HL-60/S4 (cell line): ENCODE measurements around the gene TRUB2.

Experiments
- in situ Hi-C: fragments of 300-500 bp; cut with MboI; formaldehyde crosslinking; loops from 2 replicates; pipeline ENCODE4 v1.14.3; 2022; ENCODE audit warnings: low sequenced_read_pairs

The TRUB2 gene

DNA sequence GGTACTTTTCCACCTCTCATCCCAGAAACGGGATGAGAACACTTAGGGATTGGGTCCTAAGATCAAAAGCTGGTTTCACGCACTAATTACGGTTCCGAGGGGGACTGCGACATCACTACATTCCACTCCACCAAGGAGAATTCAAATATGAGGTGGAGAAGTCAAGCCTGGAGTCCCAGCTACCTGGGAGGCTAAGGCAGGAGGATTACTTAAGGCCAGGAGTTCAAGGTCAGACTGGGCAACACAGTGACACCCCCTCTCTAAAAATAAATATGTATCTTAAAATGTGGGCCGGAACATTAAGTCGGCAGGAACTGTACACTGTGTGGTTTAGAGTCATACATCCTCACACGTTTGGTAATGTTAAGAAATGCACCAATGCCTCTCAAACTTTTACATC lies 48.0 kb downstream of the TRUB2 start:
- in situ Hi-C loops, result no loop called here

- in situ Hi-C loops, result no loop called here
Measured at GRCh38 chr9:128271512-128271911, 50.7 kb downstream of the TRUB2 start.

- in situ Hi-C loops, result no loop called here
Measured at GRCh38 chr9:128271112-128271511, 51.1 kb downstream of the TRUB2 start.

GRCh38 chr9:128266868-128267590 lies 55.2 kb downstream of the TRUB2 start:
- in situ Hi-C loops, result no loop called here

DNA sequence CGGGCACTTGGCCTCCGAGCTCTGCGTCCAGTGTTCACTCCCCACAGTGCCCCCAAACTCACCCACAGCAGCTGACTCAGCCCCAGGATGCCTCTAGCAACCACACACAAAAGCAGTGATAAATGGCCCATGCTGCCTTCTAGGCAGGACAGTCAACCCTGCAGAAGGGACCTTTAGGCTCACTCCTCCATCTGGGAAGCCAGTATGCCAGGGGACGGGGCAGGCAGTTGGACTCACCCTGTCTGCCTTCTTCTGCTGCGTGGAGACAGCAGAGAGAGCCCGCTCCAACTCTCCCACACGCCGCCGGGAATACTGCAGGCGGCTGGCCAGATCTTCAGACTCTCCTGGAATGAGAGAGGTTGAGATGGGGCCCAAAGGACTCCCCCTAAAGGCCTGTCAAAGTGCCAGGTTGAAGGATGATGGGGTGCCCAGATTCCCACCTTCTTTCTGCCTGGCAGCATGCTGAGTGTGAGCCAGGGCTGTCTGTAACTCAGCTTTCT lies 56.8 kb downstream of the TRUB2 start:
- in situ Hi-C loops, result no loop called here

DNA sequence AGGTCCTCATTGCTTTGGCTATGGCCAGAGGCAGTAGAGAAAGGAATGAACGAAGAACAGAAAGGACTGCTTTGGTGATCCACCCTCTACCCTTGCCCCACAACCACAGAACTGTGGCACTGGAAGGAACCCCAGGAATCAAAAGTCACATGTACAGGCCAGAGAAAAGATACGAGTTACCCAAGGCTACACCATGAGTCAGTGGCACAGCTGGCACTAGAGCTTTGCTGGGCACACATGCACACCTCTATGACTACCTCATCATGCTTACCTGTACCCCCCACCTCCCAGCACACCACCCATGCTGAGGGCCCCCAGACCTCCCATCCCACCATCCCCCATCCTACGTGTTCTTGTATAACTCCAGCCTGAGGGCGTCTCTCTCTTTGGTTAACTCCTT lies 59.6 kb downstream of the TRUB2 start:
- in situ Hi-C loops, result no loop called here

DNA sequence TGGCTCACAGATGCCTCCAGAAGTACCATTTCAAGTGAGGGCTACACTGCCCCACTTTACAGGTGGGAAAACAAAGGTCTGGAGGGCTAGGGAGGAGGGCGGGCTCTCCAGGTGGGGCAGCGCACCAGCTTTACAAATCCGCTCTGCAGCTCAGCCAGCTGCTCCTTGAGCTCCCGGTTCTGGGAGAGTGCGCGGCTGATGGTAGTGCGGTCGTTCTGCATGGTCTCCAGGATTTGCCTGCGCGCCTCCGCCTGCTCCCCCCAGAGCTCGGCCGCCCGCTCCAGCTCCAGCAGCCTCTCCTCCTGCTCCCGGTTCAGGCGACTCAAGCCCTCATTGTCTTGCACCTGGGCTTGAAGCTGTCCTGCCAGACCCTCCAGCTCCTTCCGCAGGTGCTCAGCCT lies 61.9 kb downstream of the TRUB2 start:
- in situ Hi-C loops, result no loop called here

DNA sequence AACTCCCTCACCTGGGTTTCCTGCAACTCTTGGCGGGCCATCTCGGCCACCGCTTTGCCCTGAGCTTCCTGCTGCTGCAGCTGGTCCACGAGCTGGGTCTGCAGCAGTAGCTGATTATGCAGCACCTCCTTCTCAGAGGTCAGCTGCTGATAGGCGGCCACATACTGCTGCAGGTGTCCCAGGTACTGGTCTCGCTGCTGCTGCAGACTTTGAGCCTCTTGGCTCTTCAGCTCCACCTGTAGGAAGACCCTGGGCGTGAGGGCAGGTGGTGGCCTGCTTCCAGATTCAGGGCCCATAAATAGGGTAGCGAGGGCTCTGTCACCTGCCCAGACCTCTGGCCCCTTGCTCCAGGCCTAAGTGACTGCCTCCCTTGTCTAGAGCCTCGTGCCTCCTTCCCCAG lies 63.1 kb downstream of the TRUB2 start:
- in situ Hi-C loops, result no loop called here

DNA sequence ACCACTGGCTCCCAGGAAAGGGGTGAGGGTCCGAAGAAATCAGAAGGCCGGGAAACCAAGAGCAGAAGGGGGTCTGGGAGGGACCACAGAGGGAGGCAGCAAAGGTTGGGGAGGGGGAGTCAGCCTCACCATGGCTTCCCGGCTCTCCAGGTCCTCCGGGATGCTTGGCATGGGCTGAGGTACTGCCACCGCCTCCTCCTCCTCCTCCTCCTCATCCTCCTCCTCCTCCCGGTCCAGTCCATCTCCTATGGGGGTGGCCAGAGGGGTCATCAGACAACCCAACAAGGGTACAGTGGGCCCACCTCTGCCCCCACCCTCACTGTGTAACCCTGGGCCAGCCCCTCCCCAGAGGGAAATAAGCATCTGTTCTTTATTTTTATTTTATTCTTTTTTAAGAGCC lies 63.9 kb downstream of the TRUB2 start:
- in situ Hi-C loops, result no loop called here

- in situ Hi-C loops, result no loop called here
Measured at GRCh38 chr9:128257907-128258306, 64.3 kb downstream of the TRUB2 start.

DNA sequence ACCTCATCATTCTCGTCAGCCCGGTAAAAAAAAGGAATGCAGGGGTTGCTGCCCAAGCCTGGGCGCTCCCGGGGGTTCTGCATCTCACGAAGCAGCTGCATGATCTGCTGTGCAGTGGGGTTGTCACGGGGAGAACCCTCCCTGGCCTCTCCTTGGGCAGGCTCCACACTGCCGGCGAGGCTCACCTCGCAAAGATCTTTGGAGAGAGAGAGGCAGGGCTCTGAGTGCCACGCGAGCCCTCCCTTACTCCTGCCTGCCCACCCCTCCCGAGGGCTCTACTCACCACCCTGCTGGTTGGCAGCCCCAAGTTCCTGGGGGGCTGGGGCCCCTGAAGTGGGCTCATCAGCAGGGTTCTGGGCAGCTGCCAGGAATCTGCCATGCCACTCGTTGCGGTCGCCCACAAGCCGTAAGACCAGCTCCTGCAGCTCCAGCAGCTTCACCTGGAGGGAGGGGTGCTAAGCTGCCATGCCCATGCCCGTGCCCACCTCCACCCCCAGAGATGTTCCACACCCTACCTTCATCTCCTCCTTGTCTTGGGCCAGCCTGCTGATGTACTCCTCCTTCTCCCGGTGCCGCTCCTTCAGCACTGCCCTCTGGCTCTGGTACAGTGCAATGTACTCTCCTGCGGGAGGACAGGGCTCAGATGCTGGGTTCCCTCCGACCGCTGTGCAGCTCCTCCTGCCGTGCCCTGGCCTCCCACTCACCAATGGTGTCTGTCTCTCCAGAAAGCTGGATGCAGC lies 65.0 kb downstream of the TRUB2 start:
- in situ Hi-C loops, result no loop called here
